GM23248 (cell line): ENCODE results near the gene DRG2. TPM values are rescaled to one million over a fixed set of nuclear protein-coding genes. Genes with fewer than 3 reads are reported as not detected.

Experiments used
- DNase-seq: peaks from one replicate; pipeline ENCODE4 v3.0.0-alpha.2; 2015
- H2AFZ ChIP-seq: fragments of 200-600 bp; sonication (generic); 2 replicates; pipeline ENCODE4 v1.6.1; 2016; ENCODE audit warnings: antibody characterized with exemption
- H3F3A ChIP-seq: fragments of 200-600 bp; sonication (generic); 2 replicates; pipeline ENCODE4 v1.6.1; 2016; ENCODE audit warnings: mild to moderate bottlenecking, antibody characterized with exemption, mixed run types; ENCODE audit not compliant: insufficient read depth
- H3K27ac ChIP-seq: fragments of 200-600 bp; sonication (generic); 2 replicates; pipeline ENCODE4 v1.5.1; 2016; ENCODE audit warnings: mild to moderate bottlenecking
- H3K27me3 ChIP-seq: fragments of 200-600 bp; sonication (generic); replicated peaks from 2 replicates; pipeline ENCODE4 v1.6.1; 2016; ENCODE audit warnings: mild to moderate bottlenecking; ENCODE audit not compliant: insufficient read depth
- H3K36me3 ChIP-seq: fragments of 200-600 bp; sonication (generic); 2 replicates; pipeline ENCODE4 v1.6.1; 2016; ENCODE audit warnings: low read depth, mild to moderate bottlenecking
- H3K4me1 ChIP-seq: fragments of 200-600 bp; sonication (generic); 2 replicates; pipeline ENCODE4 v1.6.1; 2016; ENCODE audit warnings: mild to moderate bottlenecking; ENCODE audit not compliant: insufficient read depth
- H3K4me2 ChIP-seq: fragments of 200-600 bp; sonication (generic); one replicate; pipeline ENCODE4 v1.6.1; 2016; ENCODE audit warnings: mild to moderate bottlenecking; ENCODE audit not compliant: unreplicated experiment
- H3K4me3 ChIP-seq: fragments of 200-600 bp; sonication (generic); 2 replicates; pipeline ENCODE4 v1.5.1; 2016; ENCODE audit warnings: mild to moderate bottlenecking
- H3K79me2 ChIP-seq: fragments of 200-600 bp; sonication (generic); 2 replicates; pipeline ENCODE4 v1.6.1; 2016; ENCODE audit warnings: mild to moderate bottlenecking; ENCODE audit not compliant: insufficient read depth
- H3K9ac ChIP-seq: fragments of 200-600 bp; sonication (generic); 2 replicates; pipeline ENCODE4 v1.6.1; 2016; ENCODE audit warnings: mild to moderate bottlenecking
- H3K9me2 ChIP-seq: fragments of 200-600 bp; sonication (generic); 2 replicates; pipeline ENCODE4 v1.6.1; 2016; ENCODE audit warnings: mixed run types, mild to moderate bottlenecking, moderate library complexity; ENCODE audit not compliant: insufficient read depth
- H3K9me3 ChIP-seq: fragments of 200-600 bp; sonication (generic); one replicate; pipeline ENCODE4 v1.6.1; 2017; ENCODE audit warnings: low read depth
- H4K20me1 ChIP-seq: fragments of 200-600 bp; sonication (generic); 2 replicates; pipeline ENCODE4 v1.6.0; 2016; ENCODE audit not compliant: insufficient read depth
- EZH2 ChIP-seq: fragments of 200-600 bp; sonication (generic); IDR thresholded peaks from 2 replicates; pipeline ENCODE4 v1.6.1; 2018; ENCODE audit warnings: antibody characterized with exemption, mild to moderate bottlenecking; ENCODE audit not compliant: insufficient read depth, poor library complexity, severe bottlenecking
- EZH2phosphoT487 ChIP-seq: fragments of 200-600 bp; sonication (generic); IDR thresholded peaks from 2 replicates; pipeline ENCODE4 v1.6.1; 2018; ENCODE audit warnings: antibody characterized with exemption, moderate library complexity, mild to moderate bottlenecking, low read depth; ENCODE audit not compliant: insufficient read depth
- WGBS, 2 experiments: methylation state at CpG; one replicate each; pipeline ENCODE4 v1.1.6; 2015 to 2017; ENCODE audit warnings: low lambda C conversion rate in 2 of 2, low coverage in 1 of 2; ENCODE audit errors: missing lambda C conversion rate in 2 of 2; 5-methylcytosine and 5-hydroxymethylcytosine counted together
- in situ Hi-C: fragments of 300-500 bp; cut with MboI; formaldehyde crosslinking; loops from 2 replicates; pipeline ENCODE4 v1.15.0; 2020
- polyA plus RNA-seq: library from polyadenylated mRNA; unstranded; fragments of >200 nt; fragmentation: Nextera tagmentation; extraction: Ambion mirVana; gene quantifications from 2 replicates; pipeline ENCODE4 v1.2.1, GENCODE V29; 2016
- total RNA-seq: library from RNA; depleted of rRNA; stranded (reverse); fragments of >200 nt; shearing (Covaris generic); gene quantifications from 2 replicates; pipeline ENCODE4 v1.2.3, GENCODE V29; 2014

Gene DRG2
- total and polyA plus RNA-seq, 2 experiments from 2014 or later, result 34.6 to 51.0 TPM

DNA sequence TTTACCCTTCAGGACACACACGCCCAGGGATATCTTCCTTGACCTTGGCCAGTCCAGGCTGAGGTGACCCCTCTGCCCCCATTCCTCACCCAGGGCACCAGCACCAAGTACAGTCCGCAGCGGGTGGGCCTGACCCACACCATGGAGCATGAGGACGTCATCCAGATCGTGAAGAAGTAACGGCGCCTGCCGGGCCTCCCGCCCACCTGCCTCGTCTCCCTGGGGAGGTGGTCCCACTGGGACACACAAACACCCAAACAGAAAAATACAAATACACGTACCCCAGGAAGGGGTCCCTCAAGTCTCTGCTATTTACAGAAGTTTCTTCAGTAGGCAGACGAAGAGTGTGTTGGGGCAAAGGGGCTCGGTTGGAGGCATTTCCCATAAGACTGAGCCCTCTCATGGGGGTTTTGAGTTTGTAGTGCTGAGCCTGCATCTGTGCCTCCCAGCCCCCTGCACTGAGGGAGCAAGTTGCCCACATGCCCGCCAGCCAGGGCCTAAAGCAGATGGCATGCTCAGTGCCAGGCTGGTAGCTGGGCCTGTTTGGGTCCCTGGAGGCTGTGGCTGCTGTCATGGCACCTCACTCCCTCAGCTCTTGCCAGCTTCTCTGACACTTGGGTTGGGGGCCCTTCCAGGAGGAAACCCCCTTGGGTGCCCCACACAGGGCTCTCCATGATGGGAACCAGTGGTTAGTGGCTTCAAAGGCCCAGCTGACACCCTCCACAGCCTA lies 19.5 kb downstream of the DRG2 start:
- H3K4me2 ChIP-seq, result no peak overlapping the region
- DNase-seq, result no peak
- H3K4me1 ChIP-seq, result no peaks in the 10 kb centered on the region
- in situ Hi-C loops, result no loop called here
- H3K27ac ChIP-seq, result no peak overlapping the region
- H3K9me3 ChIP-seq, result no peaks in the 10 kb centered on the region
- 87 to 89% methylated on average over 13 to 14 of the region's 14 CpGs for WGBS, 2 experiments
- no peaks in the 10 kb centered on the region for H4K20me1 ChIP-seq
- no peaks in the 10 kb centered on the region for H3F3A ChIP-seq
- H3K9ac ChIP-seq, result no peak overlapping the region
- no peaks in the 10 kb centered on the region for H3K36me3 ChIP-seq
- H3K79me2 ChIP-seq, result no peaks in the 10 kb centered on the region
- no peak overlapping the region for H3K4me3 ChIP-seq
- no peaks in the 10 kb centered on the region for H3K27me3 ChIP-seq
- TF ChIP-seq EZH2 (no peak), EZH2phosphoT487 (no peak)
- no peak overlapping the region for H2AFZ ChIP-seq
- no peaks in the 10 kb centered on the region for H3K9me2 ChIP-seq

DNA sequence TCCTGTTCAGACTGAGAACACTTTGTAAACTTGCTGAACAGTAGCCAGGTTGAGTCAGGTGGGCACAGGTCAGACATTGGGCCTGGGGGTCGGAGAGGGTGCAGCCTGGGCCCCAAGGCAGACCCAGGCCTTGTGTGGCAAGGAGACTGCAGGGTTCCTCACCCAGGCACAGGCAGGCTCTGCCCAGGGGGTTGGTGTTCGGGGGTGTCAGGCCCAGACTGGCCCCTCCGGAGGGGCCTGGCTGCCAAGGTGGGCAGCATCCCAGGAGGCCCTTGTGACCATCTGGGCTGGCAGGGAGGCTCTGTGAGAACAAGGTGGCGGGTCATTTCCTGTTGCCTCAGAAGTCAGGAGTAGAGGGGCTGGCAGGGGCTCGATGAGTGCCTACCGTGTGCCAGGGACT lies 20.2 kb downstream of the DRG2 start:
- no peak for DNase-seq
- Histone ChIP-seq H3K27ac (no peak overlapping the region), H3K79me2 (no peaks in the 10 kb centered on the region), H3K9me2 (no peaks in the 10 kb centered on the region), H3K27me3 (no peaks in the 10 kb centered on the region), H3K9me3 (no peaks in the 10 kb centered on the region), H3K4me1 (no peaks in the 10 kb centered on the region), H4K20me1 (no peaks in the 10 kb centered on the region), H3F3A (no peaks in the 10 kb centered on the region), H3K36me3 (no peaks in the 10 kb centered on the region), H3K9ac (no peak overlapping the region), H2AFZ (no peak overlapping the region), H3K4me3 (no peak overlapping the region), H3K4me2 (no peak overlapping the region)
- WGBS, 2 experiments, result 53 to 56% methylated on average over 6 of the region's 6 CpGs
- no peak for TF ChIP-seq EZH2phosphoT487
- TF ChIP-seq EZH2, result no peak
- in situ Hi-C loops, result no loop called here

DNA sequence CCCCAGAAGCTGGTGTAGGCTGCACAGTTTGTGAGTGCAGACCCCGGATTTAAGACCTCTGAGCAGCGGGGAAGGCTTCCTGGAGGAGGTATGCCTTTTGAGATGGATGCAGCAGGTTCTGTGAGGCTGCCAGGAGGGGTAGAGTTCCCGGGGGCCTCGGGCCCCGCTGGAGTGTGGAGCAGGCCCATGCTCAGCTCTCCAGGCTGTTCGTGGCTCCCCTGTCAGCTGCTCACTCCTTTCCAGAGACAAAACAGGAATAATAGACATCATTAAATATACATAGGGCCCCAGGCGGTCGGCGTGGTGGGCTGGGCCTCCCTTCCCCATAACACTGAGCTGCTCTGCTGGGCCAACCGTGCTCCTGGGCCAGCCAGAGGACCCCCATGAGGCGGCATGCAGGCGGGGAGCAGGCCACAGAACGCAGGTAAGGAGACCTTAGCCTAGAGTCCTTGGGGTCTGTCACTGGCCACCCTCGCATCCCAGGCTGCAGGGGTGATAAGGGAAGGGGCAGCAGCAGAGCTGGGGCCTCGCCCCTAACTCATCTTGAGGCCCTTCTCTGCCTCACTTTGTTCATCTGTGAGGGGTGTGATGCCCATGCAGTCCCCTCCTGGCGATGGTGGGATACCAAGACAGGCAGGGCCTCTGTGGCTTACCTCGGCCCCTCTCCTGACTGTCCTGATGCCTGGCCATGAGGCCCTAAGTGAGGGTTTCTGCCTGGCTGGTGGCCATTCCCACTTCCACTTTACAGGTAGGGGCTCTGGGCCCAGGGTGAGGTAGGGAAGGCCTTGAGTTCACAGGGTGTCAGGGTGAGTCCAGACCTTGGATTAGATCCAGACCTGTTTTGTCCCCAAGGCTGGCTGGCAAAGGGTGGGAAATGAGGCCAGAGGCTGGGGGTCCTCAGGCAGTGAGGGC lies 20.9 kb downstream of the DRG2 start, which contains the start of gene MYO15A:
MYO15A (plus strand) TSS at position 356 of the 912 bp plus-strand sequence. CDS start 10,045 bp downstream, outside the sequence.
- Histone ChIP-seq H3K9ac (no peak within 1 kb of the TSS), H3K79me2 (no peaks in the 10 kb centered on the region), H3K9me3 (no peaks in the 10 kb centered on the region), H4K20me1 (no peaks in the 10 kb centered on the region), H3K9me2 (no peaks in the 10 kb centered on the region), H3F3A (no peaks in the 10 kb centered on the region), H3K27ac (no peak within 1 kb of the TSS), H3K4me1 (no peaks in the 10 kb centered on the region), H3K4me2 (no peak within 1 kb of the TSS), H3K4me3 (no peak within 1 kb of the TSS), H3K27me3 (no peaks in the 10 kb centered on the region), H2AFZ (no peak within 1 kb of the TSS), H3K36me3 (no peaks in the 10 kb centered on the region)
- no peak for DNase-seq
- in situ Hi-C loops, result no loop called here
- TF ChIP-seq EZH2phosphoT487 (no peak), EZH2 (no peak)
- 63 to 65% methylated on average over 17 of the region's 17 CpGs for WGBS, 2 experiments

DNA sequence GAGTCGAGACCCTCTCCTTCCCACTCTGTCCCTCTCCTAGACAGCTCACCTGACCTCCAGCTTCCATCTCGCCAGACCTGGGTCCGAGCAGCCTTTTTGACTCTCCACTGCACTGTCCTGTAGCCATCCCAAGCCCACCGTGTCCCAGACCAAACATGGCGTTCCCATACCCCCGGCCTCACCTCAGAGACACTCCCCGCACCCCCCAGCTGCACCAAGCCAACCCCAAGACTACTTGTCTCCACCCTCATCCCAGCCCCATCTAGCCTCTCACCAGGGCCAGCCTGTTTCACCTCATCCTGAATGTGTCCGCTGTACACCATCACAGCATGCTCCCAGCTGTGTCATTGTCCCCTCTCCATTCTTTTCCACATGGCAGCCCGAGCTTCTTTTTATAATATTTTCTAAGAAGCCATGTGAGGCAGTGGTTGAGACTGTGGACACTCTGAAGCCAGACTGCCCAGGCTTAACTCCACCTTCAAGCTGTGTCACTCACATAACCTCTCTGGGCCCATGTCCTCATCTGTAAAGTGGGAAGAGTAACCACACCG lies 22.3 kb downstream of the DRG2 start:
- TF ChIP-seq EZH2phosphoT487 (no peak), EZH2 (no peak)
- no peaks in the 10 kb centered on the region for H3F3A ChIP-seq
- 74% methylated on average over 9 to 10 of the region's 10 CpGs for WGBS, 2 experiments
- no peaks in the 10 kb centered on the region for H3K36me3 ChIP-seq
- in situ Hi-C loops, result no loop called here
- no peaks in the 10 kb centered on the region for H3K27me3 ChIP-seq
- H3K9ac ChIP-seq, result no peak overlapping the region
- no peaks in the 10 kb centered on the region for H3K79me2 ChIP-seq
- DNase-seq, result no peak
- no peak overlapping the region for H3K4me2 ChIP-seq
- H3K9me2 ChIP-seq, result no peaks in the 10 kb centered on the region
- H4K20me1 ChIP-seq, result no peaks in the 10 kb centered on the region
- H3K27ac ChIP-seq, result no peak overlapping the region
- H3K4me1 ChIP-seq, result no peaks in the 10 kb centered on the region
- H3K4me3 ChIP-seq, result no peak overlapping the region
- H2AFZ ChIP-seq, result no peak overlapping the region
- H3K9me3 ChIP-seq, result no peaks in the 10 kb centered on the region
